GM21515 (cell line): ENCODE results near the gene THAP3.
"Not testable (repeated sequence)": the region's sequence is repeated elsewhere in the genome, so short reads cannot be mapped to it uniquely, and the experiment has no call there.

Experiments
- ATAC-seq: cut with Tn5 transposase; IDR thresholded peaks from one replicate; pipeline ENCODE4 v1.9.1; 2021; ENCODE audit not compliant: unreplicated experiment

Gene THAP3

GRCh38 chr1:6632588-6633514, 8.2 kb downstream of the THAP3 start:
- ATAC-seq, result no peak

- ATAC-seq, result no peak
These were observed 9.8 kb downstream of the THAP3 start for GRCh38 chr1:6634371-6635052.

- ATAC-seq, result no peak
These were observed 10.7 kb downstream of the THAP3 start for GRCh38 chr1:6635161-6635909.

- ATAC-seq, result no peak
These were observed 11.5 kb downstream of the THAP3 start for GRCh38 chr1:6635910-6636760.

- ATAC-seq, result not testable (repeated sequence)
These were observed 12.1 kb downstream of the THAP3 start for GRCh38 chr1:6636778-6637177.

GRCh38 chr1:6637770-6638169, 13.1 kb downstream of the THAP3 start:
- no peak for ATAC-seq

GRCh38 chr1:6638226-6638625, 13.6 kb downstream of the THAP3 start:
- ATAC-seq, result no peak

- ATAC-seq, result not testable (repeated sequence)
These were observed 16.2 kb downstream of the THAP3 start for GRCh38 chr1:6640867-6641266.

GRCh38 chr1:6645018-6645417, 20.4 kb downstream of the THAP3 start:
- ATAC-seq, result no peak

- ATAC-seq, result no peak
These were observed 22.0 kb downstream of the THAP3 start for GRCh38 chr1:6646499-6647148.

GRCh38 chr1:6648556-6648955, 23.9 kb downstream of the THAP3 start:
- no peak for ATAC-seq

- ATAC-seq, result no peak
These were observed 27.2 kb downstream of the THAP3 start for GRCh38 chr1:6651909-6652308.

GRCh38 chr1:6652986-6653385, 28.3 kb downstream of the THAP3 start:
- ATAC-seq, result no peak

GRCh38 chr1:6653436-6654290, 29.0 kb downstream of the THAP3 start:
- no peak for ATAC-seq

GRCh38 chr1:6657138-6657537, 32.5 kb downstream of the THAP3 start:
- ATAC-seq, result no peak

- ATAC-seq, result no peak
These were observed 33.8 kb downstream of the THAP3 start for GRCh38 chr1:6658359-6659060.

- ATAC-seq, result no peak
These were observed 35.9 kb downstream of the THAP3 start for GRCh38 chr1:6660415-6661049.

GRCh38 chr1:6662468-6662867, 37.8 kb downstream of the THAP3 start:
- ATAC-seq, result not testable (repeated sequence)
